HCT116 (cell line): ENCODE results near the gene SSX5.
"Not testable (repeated sequence)": the region's sequence is repeated elsewhere in the genome, so short reads cannot be mapped to it uniquely, and the experiment has no call there.

Experiments used
- POLR2A ChIP-seq: IDR thresholded peaks from 2 replicates; pipeline ENCODE4 v1.7.0; 2011; ENCODE audit warnings: borderline replicate concordance; ENCODE audit not compliant: insufficient read depth, insufficient read length; ENCODE audit errors: extremely low read depth
- SIN3A ChIP-seq: IDR thresholded peaks from 2 replicates; pipeline ENCODE4 v1.6.1; 2012; ENCODE audit warnings: low read depth
- TF ChIP-seq, protein P1 (sequence below), 3 experiments: fragments of 200-600 bp in 1 of 3; sonication (generic) in 1 of 3; IDR thresholded peaks in 2 of 3; conservative IDR thresholded peaks in 1 of 3; 2 replicates each; pipeline ENCODE4 v1.5.1; 2012 to 2017; ENCODE audit warnings: low read depth in 2 of 3, low read length in 2 of 3, antibody characterized with exemption in 1 of 3, borderline replicate concordance in 1 of 3, control low read depth in 1 of 3, mild to moderate bottlenecking in 1 of 3, mixed read lengths in 1 of 3, mixed run types in 1 of 3, moderate library complexity in 1 of 3; ENCODE audit not compliant: insufficient read depth in 1 of 3

DNA sequence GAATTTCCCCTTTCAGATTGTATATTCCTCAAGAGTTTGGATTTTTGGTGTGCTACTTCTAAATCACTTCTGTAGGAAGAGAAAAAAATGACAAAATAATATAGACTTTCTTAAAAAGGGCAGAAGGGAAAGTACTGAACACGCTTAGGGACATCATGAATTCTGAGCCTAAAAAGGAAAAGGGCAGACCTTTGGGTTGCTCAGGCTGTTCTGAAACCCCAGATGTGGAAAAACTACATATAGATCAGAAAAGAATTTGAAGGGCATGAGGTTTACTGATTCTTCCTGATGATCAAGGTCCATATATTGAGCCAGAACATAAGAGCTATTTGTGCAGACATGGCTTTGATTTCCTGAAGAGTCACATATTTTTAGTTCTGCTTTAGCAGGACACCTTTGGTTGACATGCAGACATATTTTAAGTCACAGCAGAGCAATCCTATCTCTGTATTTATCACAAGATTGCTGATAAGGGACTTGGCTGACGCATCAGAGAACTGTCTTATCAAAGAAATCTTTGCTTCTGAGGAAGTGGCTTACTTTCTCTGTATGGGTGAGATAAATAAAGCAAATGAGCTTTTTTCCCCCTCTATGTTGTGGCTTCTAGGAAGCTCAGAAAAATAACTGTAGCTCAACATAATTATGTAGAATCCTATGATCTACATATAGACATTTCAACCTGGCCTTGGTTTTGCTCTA lies 54.6 kb downstream of the SSX5 start:
- TF ChIP-seq, protein P1, sequence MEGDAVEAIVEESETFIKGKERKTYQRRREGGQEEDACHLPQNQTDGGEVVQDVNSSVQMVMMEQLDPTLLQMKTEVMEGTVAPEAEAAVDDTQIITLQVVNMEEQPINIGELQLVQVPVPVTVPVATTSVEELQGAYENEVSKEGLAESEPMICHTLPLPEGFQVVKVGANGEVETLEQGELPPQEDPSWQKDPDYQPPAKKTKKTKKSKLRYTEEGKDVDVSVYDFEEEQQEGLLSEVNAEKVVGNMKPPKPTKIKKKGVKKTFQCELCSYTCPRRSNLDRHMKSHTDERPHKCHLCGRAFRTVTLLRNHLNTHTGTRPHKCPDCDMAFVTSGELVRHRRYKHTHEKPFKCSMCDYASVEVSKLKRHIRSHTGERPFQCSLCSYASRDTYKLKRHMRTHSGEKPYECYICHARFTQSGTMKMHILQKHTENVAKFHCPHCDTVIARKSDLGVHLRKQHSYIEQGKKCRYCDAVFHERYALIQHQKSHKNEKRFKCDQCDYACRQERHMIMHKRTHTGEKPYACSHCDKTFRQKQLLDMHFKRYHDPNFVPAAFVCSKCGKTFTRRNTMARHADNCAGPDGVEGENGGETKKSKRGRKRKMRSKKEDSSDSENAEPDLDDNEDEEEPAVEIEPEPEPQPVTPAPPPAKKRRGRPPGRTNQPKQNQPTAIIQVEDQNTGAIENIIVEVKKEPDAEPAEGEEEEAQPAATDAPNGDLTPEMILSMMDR (IDR thresholded peaks at IDR 0.05 in 2 of 3, conservative IDR thresholded peaks at IDR 0.05 in 1 of 3; ENCODE audit: borderline replicate concordance in 1 of 3, insufficient read depth in 1 of 3, low read depth in 2 of 3, low read length in 2 of 3): not testable (repeated sequence)
- not testable (repeated sequence) for TF ChIP-seq SIN3A, POLR2A
